GM12872 (cell line): ENCODE results near the gene SYNM.

Experiments used
- CTCF ChIP-seq: IDR thresholded peaks from 3 replicates; pipeline ENCODE4 v1.5.1; 2011; ENCODE audit warnings: low read depth, mild to moderate bottlenecking, low read length, moderate library complexity; ENCODE audit not compliant: insufficient read depth

SYNM gene

GRCh38 chr15:99137111-99137546, 32.2 kb downstream of the SYNM start:
- TF ChIP-seq CTCF: no peak

- no peak for TF ChIP-seq CTCF
Measured at GRCh38 chr15:99137877-99138276, 33.0 kb downstream of the SYNM start.

- no peak for TF ChIP-seq CTCF
Measured at GRCh38 chr15:99138491-99138982, 33.7 kb downstream of the SYNM start.

- no peak for TF ChIP-seq CTCF
Measured at GRCh38 chr15:99139276-99139675, 34.4 kb downstream of the SYNM start.

- TF ChIP-seq CTCF: no peak
Measured at GRCh38 chr15:99140590-99140989, 35.7 kb downstream of the SYNM start.

- TF ChIP-seq CTCF: no peak
Measured at GRCh38 chr15:99141943-99142342, 37.1 kb downstream of the SYNM start.

GRCh38 chr15:99142562-99142961, 37.7 kb downstream of the SYNM start:
- no peak for TF ChIP-seq CTCF
